HCT116 (cell line): Measurements from ENCODE around the gene EDN2. TPM values are rescaled to one million over a fixed set of nuclear protein-coding genes. Genes with fewer than 3 reads are reported as not detected.

Source experiments
- ATAC-seq: fragments of 200-7000 bp; cut with Tn5 transposase; 2 replicates; pipeline ENCODE4 v1.9.1; 2020; ENCODE audit warnings: mild to moderate bottlenecking, moderate library complexity
- BruUV-seq: library from RNA; stranded (reverse); fragments of 400-500 nt; replicated peaks from 2 replicates; lab custom pipeline; 2021; lab: Mats Ljungman, UMichigan
- CTCF ChIA-PET: fragments of 300-600 bp; sonication (Branson Sonifier 250); formaldehyde crosslinking; loops from one replicate; lab custom pipeline; 2021; ENCODE audit warnings: antibody characterized with exemption; lab: Charles Lee
- POLR2A ChIA-PET: fragments of 300-600, 350-600 bp; sonication (Branson Sonifier 250); formaldehyde crosslinking; loops from one replicate; lab custom pipeline; 2021; ENCODE audit warnings: antibody characterized with exemption; lab: Charles Lee
- RAD21 ChIA-PET, 2 experiments: fragments of 300-600 bp; sonication (Branson Sonifier 250); formaldehyde crosslinking; loops; one replicate each; lab custom pipeline; 2023; ENCODE audit warnings: low total read pairs in 2 of 2; ENCODE audit not compliant: uncharacterized antibody in 2 of 2, unreplicated experiment in 2 of 2, low non-redundant PET in 1 of 2; lab: Charles Lee
- DNase-seq: peaks from one replicate; pipeline ENCODE4 v3.0.0-alpha.2; 2010; ENCODE audit warnings: low read depth, low spot score
- H2AFZ ChIP-seq: fragments of 200-600 bp; shearing (Covaris generic), sonication (generic); 2 replicates; pipeline ENCODE4 v1.6.1; 2017; ENCODE audit warnings: low read depth, mixed run types, mixed read lengths, antibody characterized with exemption, low read length; ENCODE audit not compliant: poor library complexity, severe bottlenecking
- H3K27ac ChIP-seq: 2 replicates; pipeline ENCODE4 v1.5.1; 2012; ENCODE audit warnings: low read depth, low read length
- H3K27me3 ChIP-seq: fragments of 200-600 bp; sonication (generic); 2 replicates; pipeline ENCODE4 v1.6.1; 2016; ENCODE audit warnings: mixed run types, low read length, mixed read lengths; ENCODE audit not compliant: insufficient read depth
- H3K36me3 ChIP-seq, 2 experiments: fragments of 200-500 bp in 1 of 2; fragments of 200-600 bp in 1 of 2; sonication (Bioruptor generic) in 1 of 2; sonication (generic) in 1 of 2; 2 replicates each; pipeline versions ENCODE4 v1.5.1 to v1.6.1; 2014 to 2016; ENCODE audit warnings: low read length in 2 of 2, inconsistent platforms in 1 of 2, mixed read lengths in 1 of 2, mixed run types in 1 of 2; ENCODE audit not compliant: insufficient read depth in 2 of 2, control insufficient read depth in 1 of 2
- H3K4me1 ChIP-seq, 2 experiments: fragments of 200-600 bp in 1 of 2; sonication (generic) in 1 of 2; 2 replicates each; pipeline versions ENCODE4 v1.5.1 to v1.6.1; 2012 to 2017; ENCODE audit warnings: low read length in 2 of 2, inconsistent platforms in 1 of 2, mild to moderate bottlenecking in 1 of 2, mixed read lengths in 1 of 2, mixed run types in 1 of 2, moderate library complexity in 1 of 2; ENCODE audit not compliant: insufficient read depth in 2 of 2, control insufficient read depth in 1 of 2
- H3K4me2 ChIP-seq: fragments of 200-600 bp; sonication (generic); 2 replicates; pipeline ENCODE4 v1.6.1; 2017; ENCODE audit warnings: mixed run types, low read length, mixed read lengths
- H3K4me3 ChIP-seq, 2 experiments: fragments of 200-600 bp in 1 of 2; sonication (generic) in 1 of 2; replicated peaks in 1 of 2; 2 replicates each; pipeline ENCODE4 v1.5.1; 2011 to 2016; ENCODE audit warnings: low read length in 2 of 2, control low read depth in 1 of 2, low read depth in 1 of 2, mild to moderate bottlenecking in 1 of 2, mixed read lengths in 1 of 2, mixed run types in 1 of 2
- H3K79me2 ChIP-seq: fragments of 200-600 bp; sonication (generic); 2 replicates; pipeline ENCODE4 v1.6.1; 2017; ENCODE audit warnings: mild to moderate bottlenecking, mixed run types, low read length, moderate library complexity, mixed read lengths; ENCODE audit not compliant: insufficient read depth
- H3K9ac ChIP-seq: fragments of 200-600 bp; sonication (generic); 2 replicates; pipeline ENCODE4 v1.6.1; 2016; ENCODE audit warnings: low read length, mixed read lengths
- H3K9me2 ChIP-seq: fragments of 200-600 bp; sonication (generic), shearing (Covaris generic); 2 replicates; pipeline ENCODE4 v1.6.1; 2017; ENCODE audit warnings: mixed run types, mild to moderate bottlenecking, moderate library complexity; ENCODE audit not compliant: insufficient read depth
- H3K9me3 ChIP-seq, 2 experiments: fragments of 200-500 bp in 1 of 2; fragments of 200-600 bp in 1 of 2; sonication (Bioruptor generic) in 1 of 2; sonication (generic) in 1 of 2; 2 replicates each; pipeline ENCODE4 v1.6.1; 2014 to 2017; ENCODE audit warnings: low read length in 2 of 2, mixed read lengths in 2 of 2, inconsistent platforms in 1 of 2, low read depth in 1 of 2, mild to moderate bottlenecking in 1 of 2, mixed run types in 1 of 2, moderate library complexity in 1 of 2; ENCODE audit not compliant: control insufficient read depth in 1 of 2, insufficient read depth in 1 of 2
- H4K20me1 ChIP-seq: fragments of 200-600 bp; sonication (generic), shearing (Covaris generic); 2 replicates; pipeline ENCODE4 v1.6.1; 2017; ENCODE audit warnings: mixed run types, mild to moderate bottlenecking, moderate library complexity; ENCODE audit not compliant: insufficient read depth
- ATF3 ChIP-seq: IDR thresholded peaks from 2 replicates; pipeline ENCODE4 v1.6.1; 2012
- CBX3 ChIP-seq: IDR thresholded peaks from 2 replicates; pipeline ENCODE4 v1.6.1; 2012; ENCODE audit warnings: low read depth
- CTCF ChIP-seq, 3 experiments: fragments of 200-600 bp in 1 of 3; sonication (generic) in 1 of 3; IDR thresholded peaks in 2 of 3; conservative IDR thresholded peaks in 1 of 3; 2 replicates each; pipeline ENCODE4 v1.5.1; 2012 to 2017; ENCODE audit warnings: low read depth in 2 of 3, low read length in 2 of 3, antibody characterized with exemption in 1 of 3, borderline replicate concordance in 1 of 3, control low read depth in 1 of 3, mild to moderate bottlenecking in 1 of 3, mixed read lengths in 1 of 3, mixed run types in 1 of 3, moderate library complexity in 1 of 3; ENCODE audit not compliant: insufficient read depth in 1 of 3
- ELF1 ChIP-seq: IDR thresholded peaks from 2 replicates; pipeline ENCODE4 v1.6.1; 2012; ENCODE audit warnings: low read depth, borderline replicate concordance
- EZH2 ChIP-seq: fragments of 200-600 bp; sonication (generic); IDR thresholded peaks from 2 replicates; pipeline ENCODE4 v1.6.1; 2017; ENCODE audit warnings: antibody characterized with exemption, mixed run types
- EZH2phosphoT487 ChIP-seq: fragments of 200-600 bp; IDR thresholded peaks from 2 replicates; pipeline ENCODE4 v1.6.1; 2018; ENCODE audit warnings: antibody characterized with exemption, borderline replicate concordance
- FOSL1 ChIP-seq: IDR thresholded peaks from 2 replicates; pipeline ENCODE4 v1.6.1; 2012; ENCODE audit warnings: low read depth
- JUND ChIP-seq: IDR thresholded peaks from 2 replicates; pipeline ENCODE4 v1.6.1; 2012
- MAX ChIP-seq: IDR thresholded peaks from 2 replicates; pipeline ENCODE4 v1.6.1; 2012
- POLR2A ChIP-seq: IDR thresholded peaks from 2 replicates; pipeline ENCODE4 v1.7.0; 2011; ENCODE audit warnings: borderline replicate concordance; ENCODE audit not compliant: insufficient read depth, insufficient read length; ENCODE audit errors: extremely low read depth
- POLR2AphosphoS5 ChIP-seq: IDR thresholded peaks from 2 replicates; pipeline ENCODE4 v1.6.1; 2011; ENCODE audit warnings: mild to moderate bottlenecking, low read depth, low read length, moderate library complexity
- REST ChIP-seq: IDR thresholded peaks from 2 replicates; pipeline ENCODE4 v1.6.1; 2012; ENCODE audit warnings: low read depth
- SIN3A ChIP-seq: IDR thresholded peaks from 2 replicates; pipeline ENCODE4 v1.6.1; 2012; ENCODE audit warnings: low read depth
- SP1 ChIP-seq: IDR thresholded peaks from 2 replicates; pipeline ENCODE4 v1.6.1; 2012; ENCODE audit warnings: low read depth
- TCF7L2 ChIP-seq: IDR thresholded peaks from 2 replicates; pipeline ENCODE4 v1.7.0; 2011; ENCODE audit warnings: borderline replicate concordance, inconsistent platforms; ENCODE audit not compliant: insufficient read depth, insufficient read length; ENCODE audit errors: extremely low read depth
- YY1 ChIP-seq: IDR thresholded peaks from 2 replicates; pipeline ENCODE4 v1.6.1; 2011; ENCODE audit warnings: low read length, low read depth, moderate library complexity, mild to moderate bottlenecking; ENCODE audit not compliant: insufficient replicate concordance; ENCODE audit errors: extremely low read depth
- ZFX ChIP-seq: fragments of 450-650 bp; IDR thresholded peaks from 2 replicates; pipeline ENCODE4 v1.6.1; 2017
- ZNF274 ChIP-seq: fragments of 200-500 bp; sonication (Bioruptor generic); IDR thresholded peaks from 2 replicates; pipeline ENCODE4 v1.6.1; 2014; ENCODE audit warnings: mild to moderate bottlenecking, low read depth, low read length, inconsistent platforms
- intact Hi-C: fragments of 100-400 bp; cut with micrococcal nuclease; formaldehyde crosslinking; loops from 2 replicates; pipeline ENCODE4 v1.10.0; 2022
- total RNA-seq: library from RNA; stranded (reverse); gene quantifications from one replicate; pipeline ENCODE4 v1.2.1, GENCODE V29; 2021; ENCODE audit not compliant: unreplicated experiment

The EDN2 gene
- total RNA-seq, 1 experiment from 2014 or later = not detected

- CTCF ChIA-PET = no interaction called here
- no TSS peak for BruUV-seq
- DNase-seq = no peak
- Histone ChIP-seq H3K36me3 (no peaks in the 10 kb centered on the region), H4K20me1 (no peaks in the 10 kb centered on the region), H2AFZ (no peak overlapping the region)
- intact Hi-C loops = no loop called here
- TF ChIP-seq SP1 (no peak), POLR2A (no peak), FOSL1 (no peak), CTCF (IDR thresholded peaks at IDR 0.05 in 2 of 3, conservative IDR thresholded peaks at IDR 0.05 in 1 of 3; ENCODE audit: borderline replicate concordance in 1 of 3, insufficient read depth in 1 of 3, low read depth in 2 of 3, low read length in 2 of 3) (no peak), CBX3 (no peak), MAX (no peak), EZH2 (no peak), JUND (no peak), POLR2AphosphoS5 (no peak), ATF3 (no peak), REST (no peak), ZFX (no peak), ELF1 (no peak), ZNF274 (no peak), EZH2phosphoT487 (no peak), SIN3A (no peak), TCF7L2 (no peak), YY1 (no peak)
- TF ChIP-seq, all 23 proteins: peak for 0
- no peak for ATAC-seq
- H3K9ac ChIP-seq = no peak overlapping the region
- H3K79me2 ChIP-seq = no peaks in the 10 kb centered on the region
- POLR2A ChIA-PET = no interaction called here
- no peaks in the 10 kb centered on the region for H3K4me1 ChIP-seq
- no peaks in the 10 kb centered on the region for H3K27me3 ChIP-seq
- H3K4me2 ChIP-seq = no peak overlapping the region
- no peaks in the 10 kb centered on the region for H3K9me2 ChIP-seq
- RAD21 ChIA-PET = no interaction called here
- no peaks in the 10 kb centered on the region for H3K9me3 ChIP-seq
- no peak overlapping the region for H3K27ac ChIP-seq
- no peak overlapping the region for H3K4me3 ChIP-seq
These were observed 30.1 kb downstream of the EDN2 start for GRCh38 chr1:41454406-41454805.
